MM.1S (cell line): ENCODE results near the gene CENPK.
"Not testable (repeated sequence)": the region's sequence is repeated elsewhere in the genome, so short reads cannot be mapped to it uniquely, and the experiment has no call there.

Experiments
- EZH2 ChIP-seq: fragments of 300-600 bp; sonication (generic); optimal IDR thresholded peaks from 2 replicates; pipeline ENCODE3; 2017; ENCODE audit warnings: low read depth, mild to moderate bottlenecking, antibody characterized with exemption, low read length, mixed read lengths
- EZH2phosphoT487 ChIP-seq: fragments of 300-600 bp; sonication (generic); IDR thresholded peaks from 2 replicates; pipeline ENCODE4 v1.6.1; 2018; ENCODE audit warnings: antibody characterized with exemption, low read length
- TF ChIP-seq, protein P1 (sequence below): fragments of 300-600 bp; sonication (generic); IDR thresholded peaks from 2 replicates; pipeline ENCODE4 v1.5.1; 2016; ENCODE audit warnings: antibody characterized with exemption, low read length, mixed read lengths

- TF ChIP-seq, protein P1, sequence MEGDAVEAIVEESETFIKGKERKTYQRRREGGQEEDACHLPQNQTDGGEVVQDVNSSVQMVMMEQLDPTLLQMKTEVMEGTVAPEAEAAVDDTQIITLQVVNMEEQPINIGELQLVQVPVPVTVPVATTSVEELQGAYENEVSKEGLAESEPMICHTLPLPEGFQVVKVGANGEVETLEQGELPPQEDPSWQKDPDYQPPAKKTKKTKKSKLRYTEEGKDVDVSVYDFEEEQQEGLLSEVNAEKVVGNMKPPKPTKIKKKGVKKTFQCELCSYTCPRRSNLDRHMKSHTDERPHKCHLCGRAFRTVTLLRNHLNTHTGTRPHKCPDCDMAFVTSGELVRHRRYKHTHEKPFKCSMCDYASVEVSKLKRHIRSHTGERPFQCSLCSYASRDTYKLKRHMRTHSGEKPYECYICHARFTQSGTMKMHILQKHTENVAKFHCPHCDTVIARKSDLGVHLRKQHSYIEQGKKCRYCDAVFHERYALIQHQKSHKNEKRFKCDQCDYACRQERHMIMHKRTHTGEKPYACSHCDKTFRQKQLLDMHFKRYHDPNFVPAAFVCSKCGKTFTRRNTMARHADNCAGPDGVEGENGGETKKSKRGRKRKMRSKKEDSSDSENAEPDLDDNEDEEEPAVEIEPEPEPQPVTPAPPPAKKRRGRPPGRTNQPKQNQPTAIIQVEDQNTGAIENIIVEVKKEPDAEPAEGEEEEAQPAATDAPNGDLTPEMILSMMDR: not testable (repeated sequence)
- TF ChIP-seq EZH2, EZH2phosphoT487: not testable (repeated sequence)
Observed at GRCh38 chr5:65601761-65602160, 38.8 kb upstream of the CENPK start.
